Measurements from ENCODE around the gene PXYLP1.

DNA sequence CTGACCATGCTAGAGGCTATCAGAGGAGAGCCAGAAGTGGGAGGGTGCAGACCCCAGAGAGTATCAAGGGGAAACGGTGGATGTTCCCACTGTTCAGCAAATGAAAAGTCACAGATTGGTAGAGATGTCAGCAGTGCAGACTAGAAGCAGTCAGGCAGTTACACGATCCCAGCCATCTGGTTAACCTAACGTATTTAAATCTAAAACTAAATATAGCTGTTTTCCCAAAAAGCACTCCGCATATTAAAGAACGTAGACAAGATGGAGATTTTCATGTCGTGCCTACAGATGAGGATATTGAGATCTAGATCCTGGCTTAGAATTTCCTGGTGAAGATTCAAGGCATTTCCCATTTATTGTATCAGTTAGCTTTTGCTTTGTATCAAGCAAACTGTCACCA lies 25.2 kb downstream of the PXYLP1 start:
- TF ChIP-seq EZH2 (IDR thresholded peaks at IDR 0.05; ENCODE audit: borderline replicate concordance, low read depth, low read length, severe bottlenecking) = no peak
- TF ChIP-seq, protein P1, sequence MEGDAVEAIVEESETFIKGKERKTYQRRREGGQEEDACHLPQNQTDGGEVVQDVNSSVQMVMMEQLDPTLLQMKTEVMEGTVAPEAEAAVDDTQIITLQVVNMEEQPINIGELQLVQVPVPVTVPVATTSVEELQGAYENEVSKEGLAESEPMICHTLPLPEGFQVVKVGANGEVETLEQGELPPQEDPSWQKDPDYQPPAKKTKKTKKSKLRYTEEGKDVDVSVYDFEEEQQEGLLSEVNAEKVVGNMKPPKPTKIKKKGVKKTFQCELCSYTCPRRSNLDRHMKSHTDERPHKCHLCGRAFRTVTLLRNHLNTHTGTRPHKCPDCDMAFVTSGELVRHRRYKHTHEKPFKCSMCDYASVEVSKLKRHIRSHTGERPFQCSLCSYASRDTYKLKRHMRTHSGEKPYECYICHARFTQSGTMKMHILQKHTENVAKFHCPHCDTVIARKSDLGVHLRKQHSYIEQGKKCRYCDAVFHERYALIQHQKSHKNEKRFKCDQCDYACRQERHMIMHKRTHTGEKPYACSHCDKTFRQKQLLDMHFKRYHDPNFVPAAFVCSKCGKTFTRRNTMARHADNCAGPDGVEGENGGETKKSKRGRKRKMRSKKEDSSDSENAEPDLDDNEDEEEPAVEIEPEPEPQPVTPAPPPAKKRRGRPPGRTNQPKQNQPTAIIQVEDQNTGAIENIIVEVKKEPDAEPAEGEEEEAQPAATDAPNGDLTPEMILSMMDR (IDR thresholded peaks at IDR 0.05; ENCODE audit: borderline replicate concordance, extremely low read depth, low read length, poor library complexity, severe bottlenecking) = no peak

All from DND-41 (cell line).